Right lobe of liver (tissue), 6 donors: ENCODE data around the gene C1orf210. TPM values are rescaled to one million over a fixed set of nuclear protein-coding genes. Genes with fewer than 3 reads are reported as not detected.

Experiments
- ATAC-seq, 4 donors: fragments of 200-7000 bp; cut with Tn5 transposase; one replicate each; pipeline ENCODE4 v1.9.1; 2020; ENCODE audit warnings: mild to moderate bottlenecking in 4 of 4, moderate library complexity in 4 of 4
- DNase-seq, 3 donors: peaks; one replicate each; pipeline ENCODE4 v3.0.0-alpha.2; 2020
- H3K27ac ChIP-seq, 3 donors: fragments of 200-600 bp; one replicate each; pipeline ENCODE4 v1.8.0; 2022
- H3K27me3 ChIP-seq, 2 donors: fragments of 200-600 bp; one replicate each; pipeline ENCODE4 v1.8.0; 2022
- H3K36me3 ChIP-seq, 4 donors: fragments of 200-600 bp; sonication (generic) in 1 of 4; one replicate each; pipeline versions ENCODE4 v1.5.1 to v1.8.0; 2017 to 2022; ENCODE audit warnings: control low read depth in 1 of 4
- H3K4me1 ChIP-seq, 4 donors: fragments of 200-600 bp; sonication (generic) in 1 of 4; one replicate each; pipeline versions ENCODE4 v1.5.1 to v1.8.0; 2017 to 2022; ENCODE audit warnings: control low read depth in 1 of 4
- H3K4me3 ChIP-seq, 3 donors: fragments of 200-600 bp; one replicate each; pipeline ENCODE4 v1.8.0; 2022
- H3K9me3 ChIP-seq, 4 donors: fragments of 200-600 bp; sonication (generic) in 1 of 4; one replicate each; pipeline versions ENCODE4 v1.5.1 to v1.8.0; 2017 to 2022; ENCODE audit warnings: control low read depth in 1 of 4
- POLR2A ChIP-seq: fragments of 450-650 bp; IDR thresholded peaks from one replicate; pipeline ENCODE4 v1.6.1; 2017; ENCODE audit warnings: antibody characterized with exemption, mild to moderate bottlenecking
- WGBS: methylation state at CpG from one replicate; pipeline ENCODE4 v1.1.6; 2018; ENCODE audit warnings: low coverage, low lambda C conversion rate; ENCODE audit not compliant: insufficient coverage; ENCODE audit errors: missing lambda C conversion rate; 5-methylcytosine and 5-hydroxymethylcytosine counted together
- intact Hi-C, 2 donors: fragments of 100-400 bp; cut with DNase I; formaldehyde crosslinking; loops; one replicate each; pipeline versions ENCODE4 v1.11.2 to v1.14.1; 2022
- total RNA-seq, 6 experiments: library from RNA; depleted of rRNA in 2 of 6; stranded (reverse); fragments of >200 nt in 2 of 6; fragmentation: NEBNext Ultra II Directional in 3 of 6; extraction: Animal tissue kit (Norgen Biotek cat#: 25700) in 3 of 6; gene quantifications; one replicate each; pipeline versions ENCODE4 v1.1.0 to v1.2.4, GENCODE V29; 2016 to 2023
- TF ChIP-seq, protein P1 (sequence below), 4 donors: fragments of 200-600 bp in 3 of 4; fragments of 450-650 bp in 1 of 4; IDR thresholded peaks; one replicate each; pipeline versions ENCODE4 v1.5.1 to v1.8.0; 2016 to 2022; ENCODE audit warnings: antibody characterized with exemption in 4 of 4, mild to moderate bottlenecking in 2 of 4
- donor health status: DM: no; HTN: yes; CAD: no.
- donor health status: DM: no; HTN: no; CAD: no.
- donor health status: DM: no; HTN: no; CAD: no.
- donor health status: DM: no; HTN: yes; CAD: no.
- donor health status: DM: no; HTN: yes; CAD: no.

Gene C1orf210
- total RNA-seq, 6 experiments from 2014 or later = 0.58 to 2.7 (median 1.7) TPM

DNA sequence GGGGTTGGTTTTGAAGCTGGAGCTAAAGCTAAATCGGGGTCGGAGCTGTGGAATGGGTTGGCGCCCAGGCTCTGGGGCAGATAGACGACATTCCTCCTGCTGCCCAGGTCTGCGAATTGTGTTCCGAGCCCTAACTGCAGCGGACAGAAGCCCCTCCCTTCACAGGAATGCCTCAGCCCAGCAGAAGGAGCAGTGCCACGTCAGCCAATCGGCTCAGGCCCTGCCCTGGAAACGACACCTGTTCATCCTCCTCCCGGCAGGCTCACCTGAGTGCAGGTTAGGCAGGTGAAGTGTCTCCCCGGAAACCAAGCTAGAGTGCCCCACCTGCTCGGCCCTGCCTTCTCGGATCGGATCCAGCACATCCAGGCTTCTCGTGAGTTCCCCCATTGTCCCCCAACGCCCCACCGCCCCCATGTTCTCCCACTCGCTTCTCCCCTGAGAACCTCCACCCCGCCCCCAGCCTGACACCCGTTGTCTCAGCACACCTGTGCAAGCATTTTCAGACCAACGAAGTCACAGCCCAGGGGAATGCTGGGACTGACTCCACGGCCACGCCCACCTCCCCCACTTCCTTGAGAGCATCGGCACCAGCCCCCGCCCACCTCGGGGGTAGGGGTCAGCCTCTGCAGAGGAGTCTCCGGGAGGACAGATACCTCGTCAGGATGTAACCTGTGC is 14.8 kb downstream of the C1orf210 start:
- WGBS = 31% methylated on average over 15 of the region's 29 CpGs
- Histone ChIP-seq H3K4me1 (peaks cover 0 to 31% (median 4%) of the 10 kb centered on the region in 4 donors), H3K9me3 (no peaks in the 10 kb centered on the region), H3K4me3 (no peak overlapping the region), H3K27ac (no peak overlapping the region), H3K27me3 (no peaks in the 10 kb centered on the region), H3K36me3 (no peaks in the 10 kb centered on the region)
- DNase-seq = peak; percentile 25 to 55 (median 41)
- ATAC-seq = peak in 1 of 4 donors; percentile 12
- TF ChIP-seq POLR2A = no peak
- TF ChIP-seq, protein P1, sequence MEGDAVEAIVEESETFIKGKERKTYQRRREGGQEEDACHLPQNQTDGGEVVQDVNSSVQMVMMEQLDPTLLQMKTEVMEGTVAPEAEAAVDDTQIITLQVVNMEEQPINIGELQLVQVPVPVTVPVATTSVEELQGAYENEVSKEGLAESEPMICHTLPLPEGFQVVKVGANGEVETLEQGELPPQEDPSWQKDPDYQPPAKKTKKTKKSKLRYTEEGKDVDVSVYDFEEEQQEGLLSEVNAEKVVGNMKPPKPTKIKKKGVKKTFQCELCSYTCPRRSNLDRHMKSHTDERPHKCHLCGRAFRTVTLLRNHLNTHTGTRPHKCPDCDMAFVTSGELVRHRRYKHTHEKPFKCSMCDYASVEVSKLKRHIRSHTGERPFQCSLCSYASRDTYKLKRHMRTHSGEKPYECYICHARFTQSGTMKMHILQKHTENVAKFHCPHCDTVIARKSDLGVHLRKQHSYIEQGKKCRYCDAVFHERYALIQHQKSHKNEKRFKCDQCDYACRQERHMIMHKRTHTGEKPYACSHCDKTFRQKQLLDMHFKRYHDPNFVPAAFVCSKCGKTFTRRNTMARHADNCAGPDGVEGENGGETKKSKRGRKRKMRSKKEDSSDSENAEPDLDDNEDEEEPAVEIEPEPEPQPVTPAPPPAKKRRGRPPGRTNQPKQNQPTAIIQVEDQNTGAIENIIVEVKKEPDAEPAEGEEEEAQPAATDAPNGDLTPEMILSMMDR (IDR thresholded peaks at IDR 0.05) = no peak
- intact Hi-C loops = no loop called here

DNA sequence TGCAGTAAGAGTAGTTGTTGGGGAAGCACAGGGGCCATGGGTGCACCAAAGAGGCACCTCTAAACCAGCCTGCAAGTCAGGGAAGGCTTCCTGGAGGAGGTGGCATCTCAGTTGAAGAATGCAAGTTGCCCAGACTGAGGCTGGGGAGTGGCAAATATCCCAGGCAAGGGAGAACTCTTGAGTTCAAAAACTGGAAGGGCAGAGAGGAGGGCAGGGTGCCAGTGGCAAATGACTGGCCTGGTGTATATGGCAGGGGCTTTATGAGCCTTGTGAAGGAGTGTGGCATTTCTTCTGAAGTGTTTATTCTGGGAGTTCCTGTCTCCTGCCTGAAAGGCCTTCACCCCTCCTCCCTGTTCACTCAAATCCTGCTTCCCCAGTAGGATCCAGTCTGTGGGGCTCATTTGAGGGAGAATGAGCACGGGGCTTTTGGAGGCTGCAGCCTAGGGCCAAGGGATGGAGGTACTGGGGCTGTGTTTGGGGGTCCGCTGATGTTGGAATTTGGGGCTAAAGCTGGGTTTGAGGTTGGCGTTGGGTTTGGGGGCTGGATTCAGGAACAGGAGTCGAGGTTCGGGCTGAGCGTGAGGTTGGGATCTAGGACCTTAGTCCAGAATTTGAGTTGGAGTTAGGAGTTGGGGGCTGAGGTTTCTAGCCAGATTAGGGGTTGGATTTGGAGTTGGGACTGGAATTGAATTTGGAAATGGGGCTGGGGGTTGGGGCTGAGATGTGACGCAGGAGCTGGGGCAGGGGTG is 15.6 kb downstream of the C1orf210 start, which contains the start of gene TMEM125:
Gene TMEM125, plus strand, starts transcription at position 357 of the 749 bp plus-strand sequence. CDS start 2,740 bp downstream, outside the sequence.
- no peaks in the 10 kb centered on the region for H3K9me3 ChIP-seq
- no peaks in the 10 kb centered on the region for H3K36me3 ChIP-seq
- H3K4me3 ChIP-seq = no peak within 1 kb of the TSS
- H3K27me3 ChIP-seq = no peaks in the 10 kb centered on the region
- peaks cover 0 to 34% (median 4%) of the 10 kb centered on the region in 4 donors for H3K4me1 ChIP-seq
- DNase-seq = peak; percentile 10 to 42 (median 35)
- 100% methylated on average over 7 of the region's 7 CpGs for WGBS
- TF ChIP-seq, protein P1 (IDR thresholded peaks at IDR 0.05) = no peak
- TF ChIP-seq POLR2A = no peak
- no peak within 1 kb of the TSS for H3K27ac ChIP-seq
- intact Hi-C loops = no loop called here
- ATAC-seq = no peak

DNA sequence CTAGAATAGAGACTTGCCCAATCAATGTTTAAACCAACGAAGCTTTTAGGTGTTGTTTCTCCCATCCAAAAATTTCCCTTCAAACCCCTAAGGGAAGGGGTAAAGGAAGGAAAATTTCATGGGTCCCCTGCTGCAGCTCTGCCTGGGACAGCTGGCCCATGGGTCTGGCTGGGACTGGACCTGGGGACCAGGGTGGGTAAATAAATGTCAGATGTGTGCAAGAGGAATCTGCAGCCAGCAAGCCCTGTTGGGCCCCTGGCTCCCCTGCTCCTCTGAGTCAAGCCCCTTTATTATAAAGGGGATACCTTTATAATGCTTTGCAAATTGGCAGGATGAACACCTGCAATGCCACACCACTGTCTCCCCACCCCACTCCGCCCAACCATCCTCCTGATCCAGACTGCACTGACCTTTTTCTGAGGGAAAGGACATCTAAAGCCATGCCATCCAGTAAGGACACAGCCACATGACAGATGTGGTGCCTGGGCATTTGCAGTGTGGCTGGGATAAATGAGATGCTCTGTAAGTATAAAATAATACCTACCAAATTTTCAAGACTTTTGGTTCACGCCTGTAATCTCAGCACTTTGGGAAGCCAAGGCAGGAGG is 17.5 kb downstream of the C1orf210 start:
- H3K9me3 ChIP-seq = no peaks in the 10 kb centered on the region
- ATAC-seq (peak in 2 of 4 donors; percentile 2 to 17), DNase-seq (peak in 2 of 3 donors; percentile 5 to 8)
- intact Hi-C loops = no loop called here
- H3K27me3 ChIP-seq = no peaks in the 10 kb centered on the region
- WGBS = 70% methylated on average over 2 of the region's 3 CpGs
- H3K36me3 ChIP-seq = no peaks in the 10 kb centered on the region
- H3K4me1 ChIP-seq = peaks cover 0 to 39% (median 4%) of the 10 kb centered on the region in 4 donors
- TF ChIP-seq POLR2A = no peak
- TF ChIP-seq, protein P1 (IDR thresholded peaks at IDR 0.05) = no peak
- H3K4me3 ChIP-seq = no peak overlapping the region
- H3K27ac ChIP-seq = peak overlapping the region in 1 of 3 donors; percentile 45

DNA sequence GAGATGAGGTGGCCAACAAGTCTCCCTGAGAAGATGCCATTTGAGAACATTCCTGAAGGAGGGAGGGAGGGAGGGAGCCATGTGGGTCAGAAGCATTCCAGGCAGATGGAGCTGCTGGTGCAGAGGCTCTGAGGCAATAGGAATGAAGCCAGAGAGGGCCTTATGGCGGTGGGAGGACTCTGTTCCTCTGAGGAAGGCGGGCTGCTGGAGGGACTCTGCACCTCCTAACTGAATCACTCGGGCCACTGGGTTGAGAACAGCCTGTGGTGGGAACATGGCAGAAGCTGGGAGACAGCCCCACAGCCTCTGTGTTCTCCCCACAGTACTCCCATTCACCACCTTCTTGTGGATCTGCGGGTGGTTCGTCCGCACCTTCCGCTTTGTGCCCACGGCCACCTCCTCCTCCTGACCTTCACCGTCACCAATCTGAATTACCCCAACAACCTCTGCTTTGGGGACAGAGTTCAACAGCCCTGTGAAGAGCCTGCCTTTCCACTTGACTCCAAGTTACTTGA is 18.0 kb downstream of the C1orf210 start:
- no peaks in the 10 kb centered on the region for H3K9me3 ChIP-seq
- WGBS = 29% methylated on average over 1 of the region's 9 CpGs
- no peaks in the 10 kb centered on the region for H3K27me3 ChIP-seq
- peaks cover 0 to 39% (median 4%) of the 10 kb centered on the region in 4 donors for H3K4me1 ChIP-seq
- ATAC-seq = peak; percentile 6 to 52 (median 22)
- TF ChIP-seq POLR2A = no peak
- TF ChIP-seq, protein P1 (IDR thresholded peaks at IDR 0.05) = no peak
- peak overlapping the region in 1 of 3 donors; percentile 45 for H3K27ac ChIP-seq
- H3K4me3 ChIP-seq = no peak overlapping the region
- DNase-seq = peak in 1 of 3 donors; percentile 13
- H3K36me3 ChIP-seq = no peaks in the 10 kb centered on the region
- intact Hi-C loops = no loop called here
